Prostate gland (tissue), 2 donors: ENCODE results near the gene LIN28B. TPM values are rescaled to one million over a fixed set of nuclear protein-coding genes. Genes with fewer than 3 reads are reported as not detected.

Experiments used
- DNase-seq: peaks from one replicate; pipeline ENCODE4 v3.0.0-alpha.2; 2019; ENCODE audit warnings: low spot score
- H3K27ac ChIP-seq, 2 donors: fragments of 200-600 bp; sonication (generic); 2 replicates each; pipeline ENCODE4 v1.5.1; 2017 to 2019
- H3K27me3 ChIP-seq: fragments of 200-600 bp; sonication (generic); replicated peaks from 2 replicates; pipeline ENCODE4 v1.5.1; 2019; ENCODE audit not compliant: insufficient read depth
- H3K36me3 ChIP-seq, 2 donors: fragments of 200-600 bp; sonication (generic); 1 replicate in 1 of 2; 2 replicates in 1 of 2; pipeline versions ENCODE4 v1.5.1 to v1.8.1; 2017 to 2019
- H3K4me1 ChIP-seq: fragments of 200-600 bp; sonication (generic); replicated peaks from 2 replicates; pipeline ENCODE4 v1.5.1; 2019
- H3K4me3 ChIP-seq, 2 donors: fragments of 200-600 bp; sonication (generic); 2 replicates each; pipeline ENCODE4 v1.5.1; 2017 to 2019
- H3K9me3 ChIP-seq: fragments of 200-600 bp; sonication (generic); 2 replicates; pipeline ENCODE4 v1.5.1; 2017
- POLR2A ChIP-seq: fragments of 450-650 bp; IDR thresholded peaks from one replicate; pipeline ENCODE4 v1.6.1; 2016; ENCODE audit warnings: antibody characterized with exemption, mild to moderate bottlenecking
- POLR2AphosphoS5 ChIP-seq: sonication (generic); formaldehyde crosslinking; IDR thresholded peaks from one replicate; pipeline ENCODE4 v1.6.1; 2017; ENCODE audit warnings: antibody characterized with exemption
- WGBS: methylation state at CpG from one replicate; pipeline ENCODE4 v1.1.5; 2018; 5-methylcytosine and 5-hydroxymethylcytosine counted together
- intact Hi-C: fragments of 100-400 bp; cut with DNase I; formaldehyde crosslinking; loops from one replicate; pipeline ENCODE4 v1.14.2; 2022
- total RNA-seq, 2 donors: library from RNA; depleted of rRNA; stranded (reverse); fragments of >200 nt; gene quantifications; one replicate each; pipeline ENCODE4 v1.1.0, GENCODE V29; 2016
- TF ChIP-seq, protein P1 (sequence below), 4 experiments: fragments of 200-600 bp in 2 of 4; fragments of 450-650 bp in 2 of 4; sonication (generic) in 2 of 4; IDR thresholded peaks; 1 replicate in 3 of 4; 2 replicates in 1 of 4; pipeline ENCODE4 v1.5.1; 2016 to 2019; ENCODE audit warnings: antibody characterized with exemption in 4 of 4, mild to moderate bottlenecking in 2 of 4, moderate library complexity in 2 of 4

The LIN28B gene
- total RNA-seq, 2 donors from 2014 or later: 2.6 TPM; not detected in 1

DNA sequence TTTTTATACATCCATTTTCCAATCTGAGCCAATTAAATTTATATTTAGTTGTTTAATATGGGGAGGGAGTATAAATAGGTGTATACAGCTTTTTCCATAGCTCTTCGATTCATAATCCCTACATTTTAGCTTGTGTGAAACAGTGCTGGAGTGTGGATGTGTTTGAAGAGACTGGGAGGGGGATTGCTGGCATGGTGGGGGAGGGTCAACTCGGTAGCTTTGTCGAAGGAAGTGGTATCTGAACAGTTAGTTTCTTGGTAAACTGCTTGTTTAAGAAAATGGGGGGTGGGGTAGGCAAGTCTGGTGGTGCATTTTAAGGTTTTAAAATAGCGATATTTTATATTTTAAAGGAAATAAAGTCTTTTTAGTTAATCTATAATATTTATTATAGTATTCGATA, 1.4 kb upstream of the LIN28B start:
- H3K27ac ChIP-seq: no peak overlapping the region
- 29% methylated on average over 5 of the region's 5 CpGs for WGBS
- no peak for DNase-seq
- TF ChIP-seq POLR2A: no peak
- TF ChIP-seq, protein P1, sequence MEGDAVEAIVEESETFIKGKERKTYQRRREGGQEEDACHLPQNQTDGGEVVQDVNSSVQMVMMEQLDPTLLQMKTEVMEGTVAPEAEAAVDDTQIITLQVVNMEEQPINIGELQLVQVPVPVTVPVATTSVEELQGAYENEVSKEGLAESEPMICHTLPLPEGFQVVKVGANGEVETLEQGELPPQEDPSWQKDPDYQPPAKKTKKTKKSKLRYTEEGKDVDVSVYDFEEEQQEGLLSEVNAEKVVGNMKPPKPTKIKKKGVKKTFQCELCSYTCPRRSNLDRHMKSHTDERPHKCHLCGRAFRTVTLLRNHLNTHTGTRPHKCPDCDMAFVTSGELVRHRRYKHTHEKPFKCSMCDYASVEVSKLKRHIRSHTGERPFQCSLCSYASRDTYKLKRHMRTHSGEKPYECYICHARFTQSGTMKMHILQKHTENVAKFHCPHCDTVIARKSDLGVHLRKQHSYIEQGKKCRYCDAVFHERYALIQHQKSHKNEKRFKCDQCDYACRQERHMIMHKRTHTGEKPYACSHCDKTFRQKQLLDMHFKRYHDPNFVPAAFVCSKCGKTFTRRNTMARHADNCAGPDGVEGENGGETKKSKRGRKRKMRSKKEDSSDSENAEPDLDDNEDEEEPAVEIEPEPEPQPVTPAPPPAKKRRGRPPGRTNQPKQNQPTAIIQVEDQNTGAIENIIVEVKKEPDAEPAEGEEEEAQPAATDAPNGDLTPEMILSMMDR (IDR thresholded peaks at IDR 0.05): no peak
- TF ChIP-seq POLR2AphosphoS5: no peak
- H3K36me3 ChIP-seq: no peaks in the 10 kb centered on the region
- H3K4me1 ChIP-seq: no peaks in the 10 kb centered on the region
- no peak overlapping the region for H3K4me3 ChIP-seq
- no peaks in the 10 kb centered on the region for H3K9me3 ChIP-seq
- intact Hi-C loops: no loop called here
- peaks cover 37% of the 10 kb centered on the region for H3K27me3 ChIP-seq

DNA sequence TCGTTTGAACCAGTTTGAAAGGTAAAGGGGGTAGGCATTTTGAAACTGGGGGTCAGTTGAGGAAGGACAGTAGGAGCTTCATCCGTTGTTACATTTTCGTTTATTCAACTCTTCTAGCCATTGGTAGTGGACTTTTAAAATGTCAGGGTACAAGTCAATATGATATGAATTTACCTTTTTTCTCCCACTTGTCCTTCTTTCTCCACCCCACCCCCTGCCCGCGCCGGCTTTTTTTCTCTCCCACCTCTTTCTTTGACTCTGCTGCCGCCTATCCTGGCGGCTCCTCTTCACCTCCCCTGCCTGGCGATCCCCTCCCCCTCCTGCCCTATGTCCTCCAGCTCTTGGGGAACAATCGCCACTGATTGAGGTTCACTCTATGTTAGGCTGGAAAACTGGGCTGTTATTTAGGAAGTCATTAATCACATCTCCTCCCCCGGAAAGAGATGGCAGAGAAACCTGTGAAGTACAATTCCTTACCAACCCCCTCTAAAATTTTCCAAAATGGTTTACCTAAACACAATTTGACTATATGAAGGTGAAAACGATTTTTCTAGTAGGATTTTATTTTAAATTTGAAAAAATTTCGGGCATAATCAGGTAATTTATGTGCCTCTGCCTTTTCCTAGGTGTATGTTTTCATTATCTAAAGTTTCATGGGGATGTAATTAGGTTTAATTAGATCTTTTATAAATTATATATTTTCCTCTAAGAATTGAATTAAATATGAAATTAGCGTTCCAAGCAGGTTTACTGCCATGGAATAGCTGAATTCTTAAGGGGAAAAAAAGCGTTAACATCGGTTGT, 778 bp upstream of the LIN28B start:
- TF ChIP-seq POLR2A (no peak), POLR2AphosphoS5 (no peak)
- TF ChIP-seq, protein P1 (IDR thresholded peaks at IDR 0.05): no peak
- Histone ChIP-seq H3K27me3 (peaks cover 37% of the 10 kb centered on the region), H3K36me3 (no peaks in the 10 kb centered on the region), H3K9me3 (no peaks in the 10 kb centered on the region), H3K4me1 (no peaks in the 10 kb centered on the region), H3K4me3 (no peak overlapping the region), H3K27ac (no peak overlapping the region)
- DNase-seq: no peak
- WGBS: 14% methylated on average over 16 of the region's 16 CpGs
- intact Hi-C loops: no loop called here

DNA sequence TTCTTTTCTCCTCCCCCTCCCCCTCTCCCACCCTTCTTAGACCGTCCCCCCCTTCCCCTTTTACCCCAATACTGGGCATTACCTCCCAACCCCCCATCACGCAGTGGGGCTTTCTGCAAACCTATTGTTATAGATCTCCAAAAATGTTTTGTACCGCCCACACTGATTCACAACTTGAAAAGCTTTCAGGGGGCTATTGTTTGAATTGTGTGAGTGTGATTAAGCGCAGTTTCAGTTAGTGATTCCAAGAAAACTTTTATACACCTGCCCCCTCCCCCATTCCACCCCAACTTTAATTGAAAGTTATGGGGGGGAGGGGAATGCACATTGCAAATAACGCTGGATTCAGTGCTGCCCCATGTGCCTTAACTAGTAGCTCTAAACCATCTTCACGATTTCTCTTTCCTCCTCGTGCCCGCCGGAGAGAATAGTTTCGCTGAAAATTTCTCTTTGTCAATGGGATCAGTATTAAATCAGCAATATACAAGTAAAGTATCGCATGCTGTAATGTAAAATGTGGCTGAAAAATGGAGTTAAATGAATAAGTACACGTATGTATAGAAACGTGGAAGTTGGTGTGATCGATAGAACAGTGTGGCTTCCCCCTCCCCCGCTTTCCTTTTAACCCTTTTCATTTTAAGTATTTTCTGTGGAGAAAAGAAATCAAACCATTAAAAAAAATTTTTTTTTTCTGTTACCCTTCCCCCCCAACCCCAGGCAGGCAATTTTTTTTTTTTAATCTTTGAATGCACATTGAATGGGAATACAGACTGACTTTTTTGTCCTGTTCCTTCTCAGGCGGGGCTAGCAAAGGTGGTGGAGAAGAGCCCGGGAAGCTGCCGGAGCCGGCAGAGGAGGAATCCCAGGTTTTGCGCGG, 632 bp downstream of the LIN28B start:
- H3K4me3 ChIP-seq: no peak overlapping the region
- no peak for DNase-seq
- no peak overlapping the region for H3K27ac ChIP-seq
- intact Hi-C loops: no loop called here
- TF ChIP-seq, protein P1 (IDR thresholded peaks at IDR 0.05): no peak
- TF ChIP-seq POLR2AphosphoS5 (no peak), POLR2A (no peak)
- no peaks in the 10 kb centered on the region for H3K4me1 ChIP-seq
- no peaks in the 10 kb centered on the region for H3K9me3 ChIP-seq
- WGBS: 8% methylated on average over 21 of the region's 21 CpGs
- no peaks in the 10 kb centered on the region for H3K36me3 ChIP-seq
- peaks cover 37% of the 10 kb centered on the region for H3K27me3 ChIP-seq

DNA sequence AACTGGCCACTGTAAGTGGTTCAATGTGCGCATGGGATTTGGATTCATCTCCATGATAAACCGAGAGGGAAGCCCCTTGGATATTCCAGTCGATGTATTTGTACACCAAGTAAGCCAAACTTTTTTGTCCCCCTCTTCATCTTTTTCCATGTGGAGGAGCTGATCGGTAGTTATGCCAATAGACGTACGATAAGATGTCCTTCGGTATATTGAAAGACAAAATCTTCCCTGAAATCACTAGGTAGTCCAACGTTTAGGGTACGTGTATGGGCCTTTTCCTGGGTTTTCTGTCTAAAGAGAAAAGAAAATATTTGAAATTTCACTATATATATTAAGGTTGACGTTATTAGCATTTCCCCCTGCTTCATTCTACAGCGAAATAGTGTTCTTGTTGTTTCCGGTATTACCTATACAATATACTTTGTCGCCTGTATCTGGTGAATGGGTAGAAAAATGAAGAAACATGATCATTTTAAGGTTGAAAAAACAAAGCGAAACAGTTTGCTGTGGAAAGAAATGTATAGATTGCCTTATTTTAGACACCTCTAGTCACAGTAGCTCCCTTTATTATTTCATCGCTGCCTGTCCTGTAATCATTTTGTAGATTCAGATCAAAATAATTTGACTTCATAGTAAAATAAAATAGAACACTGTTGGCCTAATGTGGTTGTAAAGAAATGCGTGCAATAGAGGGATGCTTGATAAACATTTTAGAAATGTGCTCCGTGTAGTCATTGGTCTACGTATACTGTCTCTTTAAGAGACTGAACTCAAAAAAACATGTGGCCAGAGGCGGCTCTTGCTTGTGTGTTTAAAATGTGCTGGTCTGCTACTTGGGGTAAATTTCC, 1.5 kb downstream of the LIN28B start:
- WGBS: 12% methylated on average over 19 of the region's 19 CpGs
- TF ChIP-seq, protein P1 (IDR thresholded peaks at IDR 0.05): no peak
- TF ChIP-seq POLR2AphosphoS5: no peak
- no peak for TF ChIP-seq POLR2A
- DNase-seq: no peak
- no peak overlapping the region for H3K4me3 ChIP-seq
- H3K9me3 ChIP-seq: no peaks in the 10 kb centered on the region
- H3K27ac ChIP-seq: no peak overlapping the region
- intact Hi-C loops: no loop called here
- H3K36me3 ChIP-seq: no peaks in the 10 kb centered on the region
- peaks cover 28% of the 10 kb centered on the region for H3K27me3 ChIP-seq
- no peaks in the 10 kb centered on the region for H3K4me1 ChIP-seq
